ENCODE measurements around the gene CDX1.

CDX1 gene

GRCh38 chr5:150184990-150185912 is 18.7 kb downstream of the CDX1 start:
- no peak for DNase-seq

GRCh38 chr5:150186137-150186536 is 19.6 kb downstream of the CDX1 start:
- DNase-seq = no peak

GRCh38 chr5:150186897-150187296 is 20.3 kb downstream of the CDX1 start:
- no peak for DNase-seq

- no peak for DNase-seq
Observed at GRCh38 chr5:150188146-150188842, 21.7 kb downstream of the CDX1 start.

GRCh38 chr5:150189326-150189725 is 22.7 kb downstream of the CDX1 start:
- DNase-seq = no peak

GRCh38 chr5:150189728-150190502 is 23.3 kb downstream of the CDX1 start, which contains the start of gene SLC6A7:
Gene SLC6A7, plus strand, starts transcription at chr5:150190062. Its CDS starts 266 bp downstream, at chr5:150190328.
- DNase-seq = no peak

- DNase-seq = no peak
Observed at GRCh38 chr5:150190503-150190979, 24.0 kb downstream of the CDX1 start.

- DNase-seq = no peak
Observed at GRCh38 chr5:150190987-150191386, 24.4 kb downstream of the CDX1 start.

GRCh38 chr5:150192462-150192861 is 25.9 kb downstream of the CDX1 start:
- DNase-seq = no peak

GRCh38 chr5:150195736-150196485 is 29.3 kb downstream of the CDX1 start:
- no peak for DNase-seq

- DNase-seq = no peak
Observed at GRCh38 chr5:150196514-150196913, 29.9 kb downstream of the CDX1 start.

GRCh38 chr5:150196986-150197385 is 30.4 kb downstream of the CDX1 start:
- DNase-seq = no peak

- no peak for DNase-seq
Observed at GRCh38 chr5:150197476-150197875, 30.9 kb downstream of the CDX1 start.

- no peak for DNase-seq
Observed at GRCh38 chr5:150202501-150202900, 35.9 kb downstream of the CDX1 start.

- no peak for DNase-seq
Observed at GRCh38 chr5:150203832-150204589, 37.4 kb downstream of the CDX1 start.

- DNase-seq = no peak
Observed at GRCh38 chr5:150204590-150204960, 38.0 kb downstream of the CDX1 start.

- DNase-seq = no peak
Observed at GRCh38 chr5:150206098-150206778, 39.7 kb downstream of the CDX1 start.

GRCh38 chr5:150206779-150207115 is 40.2 kb downstream of the CDX1 start:
- no peak for DNase-seq

GRCh38 chr5:150208187-150209098 is 41.9 kb downstream of the CDX1 start:
- DNase-seq = no peak

- no peak for DNase-seq
Observed at GRCh38 chr5:150209099-150209635, 42.6 kb downstream of the CDX1 start.
